K562 (cell line): ENCODE results near the gene EDDM3A. TPM values are rescaled to one million over a fixed set of nuclear protein-coding genes. Genes with fewer than 3 reads are reported as not detected.

Experiments
- ATAC-seq: fragments of 200-7000 bp; cut with Tn5 transposase; 3 replicates; pipeline ENCODE4 v1.9.1; 2020; ENCODE audit warnings: moderate library complexity
- BruUV-seq: library from RNA; stranded (reverse); fragments of 400-500 nt; replicated peaks from 2 replicates; lab custom pipeline; 2021; lab: Mats Ljungman, UMichigan
- CTCF ChIA-PET: fragments of 300-600 bp; formaldehyde crosslinking; extraction: SDS; loops from one replicate; lab custom pipeline; 2021; ENCODE audit warnings: low intra/inter-chr PET ratio; lab: Yijun Ruan, JAX
- POLR2A ChIA-PET: fragments of 300-600, 350-650 bp; sonication (Branson Sonifier 250); formaldehyde crosslinking; extraction: SDS; loops from one replicate; lab custom pipeline; 2021; ENCODE audit warnings: antibody characterized with exemption, inconsistent platforms; lab: Yijun Ruan, JAX
- DNase-seq, 4 experiments: peaks; one replicate each; pipeline versions ENCODE4 v3.0.0 to v3.0.0-alpha.2; 2011 to 2018; ENCODE audit warnings: low spot score in 3 of 4, mixed read lengths in 3 of 4; ENCODE audit errors: extremely low read depth in 1 of 4
- FAIRE-seq: peaks from 2 replicates; lab custom pipeline; 2011; peaks lifted over from hg19 to GRCh38; lab: Jason Lieb, UNC
- H2AFZ ChIP-seq: 2 replicates; pipeline ENCODE4 v1.6.0; 2011; ENCODE audit warnings: low read depth, low read length, control low read depth, inconsistent platforms
- H3K27ac ChIP-seq: fragments of 200-600 bp; 3 replicates; pipeline ENCODE4 v1.8.0; 2011; ENCODE audit warnings: low read depth, mild to moderate bottlenecking, control low read depth, inconsistent platforms, low read length, moderate library complexity, mixed read lengths; ENCODE audit errors: extremely low read depth
- H3K27me3 ChIP-seq, 2 experiments: fragments of 300-600 bp in 1 of 2; 2 replicates in 1 of 2; 3 replicates in 1 of 2; pipeline versions ENCODE4 v1.6.0 to v1.8.0; 2011; ENCODE audit warnings: inconsistent platforms in 2 of 2, low read length in 2 of 2, mild to moderate bottlenecking in 1 of 2, mixed read lengths in 1 of 2, moderate library complexity in 1 of 2; ENCODE audit not compliant: control insufficient read depth in 2 of 2, insufficient read depth in 2 of 2
- H3K36me3 ChIP-seq: fragments of 300-600 bp; 3 replicates; pipeline ENCODE4 v1.8.0; 2011; ENCODE audit warnings: mild to moderate bottlenecking, low read length, inconsistent platforms; ENCODE audit not compliant: control insufficient read depth, insufficient read depth
- H3K4me1 ChIP-seq, 2 experiments: fragments of 200-600 bp in 1 of 2; replicated peaks in 1 of 2; 2 replicates in 1 of 2; 3 replicates in 1 of 2; pipeline versions ENCODE4 v1.5.1 to v1.8.0; 2011; ENCODE audit warnings: inconsistent platforms in 2 of 2, low read length in 2 of 2, mild to moderate bottlenecking in 1 of 2, mixed read lengths in 1 of 2, moderate library complexity in 1 of 2; ENCODE audit not compliant: control insufficient read depth in 2 of 2, insufficient read depth in 2 of 2
- H3K4me2 ChIP-seq: 2 replicates; pipeline ENCODE4 v1.6.1; 2011; ENCODE audit warnings: low read length, control low read depth, inconsistent platforms, mixed read lengths; ENCODE audit not compliant: insufficient read depth
- H3K4me3 ChIP-seq: fragments of 200-600 bp; sonication (generic), shearing (Covaris generic); 2 replicates; pipeline ENCODE4 v1.5.1; 2016; ENCODE audit warnings: control low read depth, inconsistent platforms
- H3K79me2 ChIP-seq: fragments of 200-600 bp; 3 replicates; pipeline ENCODE4 v1.8.0; 2011; ENCODE audit warnings: low read length, inconsistent platforms; ENCODE audit not compliant: control insufficient read depth, insufficient read depth
- H3K9ac ChIP-seq, 2 experiments: 2 replicates each; pipeline versions ENCODE4 v1.6.0 to v1.6.1; 2011; ENCODE audit warnings: low read depth in 2 of 2, low read length in 2 of 2, control low read depth in 1 of 2, inconsistent platforms in 1 of 2, mild to moderate bottlenecking in 1 of 2, mixed read lengths in 1 of 2; ENCODE audit not compliant: insufficient read depth in 1 of 2
- H3K9me1 ChIP-seq: one replicate; pipeline ENCODE4 v1.6.0; 2011; ENCODE audit warnings: inconsistent platforms, mild to moderate bottlenecking, low read length, moderate library complexity; ENCODE audit not compliant: control insufficient read depth, insufficient read depth
- H3K9me3 ChIP-seq: replicated peaks from 2 replicates; pipeline ENCODE4 v1.5.1; 2011; ENCODE audit warnings: low read depth, low read length, inconsistent platforms; ENCODE audit not compliant: control insufficient read depth, insufficient read depth
- H4K20me1 ChIP-seq: replicated peaks from 2 replicates; pipeline ENCODE4 v1.6.1; 2011; ENCODE audit warnings: low read length, inconsistent platforms, mixed read lengths; ENCODE audit not compliant: control insufficient read depth, insufficient read depth
- ARID1B ChIP-seq: fragments of 450-650 bp; IDR thresholded peaks from 2 replicates; pipeline ENCODE4 v1.6.1; 2016; ENCODE audit warnings: antibody characterized with exemption, mild to moderate bottlenecking, inconsistent platforms
- CBFA2T2 ChIP-seq: fragments of 450-650 bp; conservative IDR thresholded peaks from 2 replicates; pipeline ENCODE4 v1.6.1; 2017; ENCODE audit warnings: mild to moderate bottlenecking
- CBFA2T3 ChIP-seq: fragments of 450-650 bp; IDR thresholded peaks from 2 replicates; pipeline ENCODE4 v1.6.1; 2017
- DPF2 ChIP-seq: fragments of 450-650 bp; IDR thresholded peaks from 2 replicates; pipeline ENCODE4 v1.6.1; 2016
- EP300 ChIP-seq: IDR thresholded peaks from 2 replicates; pipeline ENCODE4 v1.6.1; 2012; ENCODE audit warnings: low read length, improper control_type of control experiment
- EP400 ChIP-seq: fragments of 450-650 bp; IDR thresholded peaks from 2 replicates; pipeline ENCODE4 v1.6.1; 2017; ENCODE audit warnings: antibody characterized with exemption, mild to moderate bottlenecking, moderate library complexity
- ETV1 ChIP-seq: fragments of 450-650 bp; conservative IDR thresholded peaks from 2 replicates; pipeline ENCODE4 v1.6.1; 2016; ENCODE audit warnings: missing genetic modification characterization, control low read depth, low read depth, missing compliant biosample characterization
- FOXM1 ChIP-seq, 2 experiments: fragments of 450-650 bp in 1 of 2; sonication (generic) in 1 of 2; formaldehyde crosslinking in 1 of 2; IDR thresholded peaks; 2 replicates each; pipeline versions ENCODE4 v1.6.1 to v1.9.0; 2017 to 2022; ENCODE audit warnings: low read depth in 2 of 2, mild to moderate bottlenecking in 2 of 2, missing genetic modification reagents in 1 of 2, moderate library complexity in 1 of 2
- FOXP1 ChIP-seq: sonication (generic); formaldehyde crosslinking; IDR thresholded peaks from 2 replicates; pipeline ENCODE4 v1.8.0; 2022; ENCODE audit warnings: mild to moderate bottlenecking, missing genetic modification reagents
- GATA2 ChIP-seq: sonication (generic); formaldehyde crosslinking; IDR thresholded peaks from 2 replicates; pipeline ENCODE4 v1.4.0; 2020; ENCODE audit warnings: mild to moderate bottlenecking, missing genetic modification reagents
- HNRNPUL1 ChIP-seq: fragments of 200-400 bp; formaldehyde crosslinking; IDR thresholded peaks from 2 replicates; pipeline ENCODE4 v1.6.1; 2017; ENCODE audit warnings: low read length
- KDM1A ChIP-seq, 2 experiments: fragments of 450-650 bp; IDR thresholded peaks; 2 replicates each; pipeline ENCODE4 v1.6.1; 2016; ENCODE audit warnings: mild to moderate bottlenecking in 2 of 2
- KLF16 ChIP-seq: IDR thresholded peaks from 2 replicates; pipeline ENCODE4 v1.6.1; 2016; ENCODE audit warnings: antibody characterized with exemption
- NCOR1 ChIP-seq: fragments of 450-650 bp; IDR thresholded peaks from 2 replicates; pipeline ENCODE4 v1.6.1; 2016; ENCODE audit warnings: mild to moderate bottlenecking, moderate library complexity
- NFIC ChIP-seq: fragments of 450-650 bp; IDR thresholded peaks from 2 replicates; pipeline ENCODE4 v1.6.1; 2017; ENCODE audit warnings: mild to moderate bottlenecking, inconsistent platforms
- SMAD4 ChIP-seq: fragments of 250-450 bp; sonication (Bioruptor Pico); conservative IDR thresholded peaks from 2 replicates; pipeline ENCODE4 v1.8.0; 2021; ENCODE audit warnings: inconsistent platforms, mild to moderate bottlenecking, moderate library complexity
- STAT5A ChIP-seq: IDR thresholded peaks from 2 replicates; pipeline ENCODE4 v1.6.1; 2012; ENCODE audit warnings: low read length, inconsistent platforms, borderline replicate concordance
- TAL1 ChIP-seq: fragments of 450-650 bp; IDR thresholded peaks from 2 replicates; pipeline ENCODE4 v1.6.1; 2016; ENCODE audit warnings: mild to moderate bottlenecking
- TCF3 ChIP-seq: sonication (generic); formaldehyde crosslinking; IDR thresholded peaks from 2 replicates; pipeline ENCODE4 v1.4.0; 2020; ENCODE audit warnings: mild to moderate bottlenecking, missing genetic modification reagents
- TEAD4 ChIP-seq, 2 experiments: sonication (generic) in 1 of 2; formaldehyde crosslinking in 1 of 2; IDR thresholded peaks; 2 replicates each; pipeline versions ENCODE4 v1.6.1 to v1.8.0; 2012 to 2022; ENCODE audit warnings: borderline replicate concordance in 1 of 2, inconsistent platforms in 1 of 2, low read length in 1 of 2, mild to moderate bottlenecking in 1 of 2, missing genetic modification reagents in 1 of 2
- TRIM24 ChIP-seq, 2 experiments: fragments of 450-650 bp; IDR thresholded peaks; 2 replicates each; pipeline ENCODE4 v1.6.1; 2016
- WGBS: fragments of 100-300 bp; shearing (Covaris generic); methylation state at CpG from one replicate; pipeline ENCODE4 v1.1.6; 2016; ENCODE audit warnings: low coverage, mixed read lengths; ENCODE audit not compliant: insufficient coverage; ENCODE audit errors: missing lambda C conversion rate; 5-methylcytosine and 5-hydroxymethylcytosine counted together
- in situ Hi-C: fragments of 300-500 bp; cut with MboI; formaldehyde crosslinking; loops from 4 replicates; pipeline ENCODE4 v1.15.0; 2018; ENCODE audit warnings: inconsistent platforms, mixed read lengths
- intact Hi-C: fragments of 100-400 bp; cut with micrococcal nuclease; formaldehyde crosslinking; loops from 2 replicates; pipeline ENCODE4 v1.14.2; 2022
- polyA plus RNA-seq, 8 experiments: library from polyadenylated mRNA; depleted of rRNA in 4 of 8; stranded (reverse) in 5 of 8; unstranded in 3 of 8; fragments of >200 nt; fragmentation: Nextera tagmentation in 2 of 8; fragmentation: Illumina TruSeq in 1 of 8; extraction: Ambion mirVana in 2 of 8; extraction: Trizol in 1 of 8; gene quantifications; 2 replicates each; pipeline versions ENCODE4 v1.2.1 to v1.2.3, GENCODE V29; 2011 to 2014; ENCODE audit warnings: inconsistent platforms in 1 of 8, missing spikeins in 1 of 8
- total RNA-seq, 7 experiments: library from RNA; depleted of rRNA in 6 of 7; stranded (reverse); fragments of >200 nt in 6 of 7; fragmentation: Illumina TruSeq in 2 of 7; extraction: Trizol in 2 of 7; gene quantifications; 2 replicates each; pipeline versions ENCODE4 v1.2.1 to v1.2.3, GENCODE V29; 2011 to 2021; ENCODE audit warnings: low replicate concordance in 1 of 7
- TF ChIP-seq, protein P1 (sequence below): sonication (generic); formaldehyde crosslinking; IDR thresholded peaks from 2 replicates; pipeline ENCODE4 v1.5.0; 2020; ENCODE audit warnings: missing genetic modification reagents

Gene EDDM3A
- total and polyA plus RNA-seq, 9 of the 15 experiments (the other 6 are each of a cell fraction or from before 2014, with no cell fraction given), result not detected

- Histone ChIP-seq H3K4me2 (peak overlapping the region; percentile 32; the same call in 1 of the 2 replicates), H3K9ac (no peak overlapping the region), H3K36me3 (no peaks in the 10 kb centered on the region), H3K9me1 (no peaks in the 10 kb centered on the region), H3K9me3 (no peaks in the 10 kb centered on the region), H3K4me1 (peaks cover 0 to 2% of the 10 kb centered on the region in 2 experiments; a peak in 3 of 5 replicates), H4K20me1 (no peaks in the 10 kb centered on the region), H3K4me3 (no peak overlapping the region), H3K27me3 (peaks cover 0 to 5% of the 10 kb centered on the region in 2 experiments; a peak in 1 of 5 replicates), H3K79me2 (no peaks in the 10 kb centered on the region), H3K27ac (no peak overlapping the region), H2AFZ (no peak overlapping the region)
- POLR2A ChIA-PET, result interaction anchor here (0.6 to 0.8 kb wide), 3 partner anchors 24 to 113 kb away, joined by 3 read pairs; partner anchors contain the start of gene EDDM3A
- in situ Hi-C loops, result loop anchor here (25.0 kb wide), 1 partner anchor 251 kb away; the partner anchor contains the start of gene RNASE2
- CTCF ChIA-PET, result no interaction called here
- peak; percentile 33; the same call in 1 of the 3 replicates for ATAC-seq
- WGBS, result 0% methylated on average over 4 of the region's 4 CpGs
- intact Hi-C loops, result no loop called here
- DNase-seq, result peak in 2 of 4 experiments; percentile 14 to 42
- no TSS peak for BruUV-seq
- no peak for FAIRE-seq
- TF ChIP-seq ETV1, result peak; percentile 42; the same call in 1 of the 2 replicates
- TF ChIP-seq FOXP1 (CRISPR knock-in tag), result no peak
- TF ChIP-seq EP400, result no peak
- no peak for TF ChIP-seq HNRNPUL1
- peak; percentile 77 for TF ChIP-seq TCF3 (CRISPR knock-in tag)
- TF ChIP-seq STAT5A, result peak; percentile 44; the same call in 1 of the 2 replicates
- peak; percentile 45; the same call in 1 of the 2 replicates for TF ChIP-seq FOXM1 (IDR thresholded peaks at IDR 0.05; ENCODE audit: low read depth)
- no peak for TF ChIP-seq FOXM1 (CRISPR knock-in tag; IDR thresholded peaks at IDR 0.05; ENCODE audit: low read depth)
- TF ChIP-seq NFIC, result peak; percentile 51
- TF ChIP-seq EP300, result peak; percentile 42; the same call in 1 of the 2 replicates
- peak; percentile 76 for TF ChIP-seq TAL1
- TF ChIP-seq CBFA2T3, result peak; percentile 91
- 0 out of 2 replicates have a peak, but pooled peaks have one; percentile 34 for TF ChIP-seq DPF2
- TF ChIP-seq, protein P1, sequence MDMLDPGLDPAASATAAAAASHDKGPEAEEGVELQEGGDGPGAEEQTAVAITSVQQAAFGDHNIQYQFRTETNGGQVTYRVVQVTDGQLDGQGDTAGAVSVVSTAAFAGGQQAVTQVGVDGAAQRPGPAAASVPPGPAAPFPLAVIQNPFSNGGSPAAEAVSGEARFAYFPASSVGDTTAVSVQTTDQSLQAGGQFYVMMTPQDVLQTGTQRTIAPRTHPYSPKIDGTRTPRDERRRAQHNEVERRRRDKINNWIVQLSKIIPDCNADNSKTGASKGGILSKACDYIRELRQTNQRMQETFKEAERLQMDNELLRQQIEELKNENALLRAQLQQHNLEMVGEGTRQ, result no peak
- 0 out of 2 replicates have a peak, but pooled peaks have one; percentile 43 for TF ChIP-seq KLF16
- TF ChIP-seq ARID1B, result peak; percentile 79
- peak; percentile 62 to 77; a peak in 3 of 4 replicates for TF ChIP-seq TRIM24 (IDR thresholded peaks at IDR 0.05)
- TF ChIP-seq NCOR1, result peak; percentile 80
- peak; percentile 36; the same call in 1 of the 2 replicates for TF ChIP-seq GATA2 (CRISPR knock-in tag)
- TF ChIP-seq KDM1A (IDR thresholded peaks at IDR 0.05), result no peak
- TF ChIP-seq SMAD4 (CRISPR knock-in tag), result peak; percentile 41; the same call in 1 of the 2 replicates
- peak; percentile 80 for TF ChIP-seq TEAD4 (IDR thresholded peaks at IDR 0.05; ENCODE audit: low read length)
- no peak for TF ChIP-seq TEAD4 (CRISPR knock-in tag; IDR thresholded peaks at IDR 0.05; ENCODE audit: borderline replicate concordance)
- peak; percentile 86 for TF ChIP-seq CBFA2T2
These were observed 34.0 kb upstream of the EDDM3A start for GRCh38 chr14:20711685-20712084.
